Measurements from ENCODE around the gene TST. TPM values are rescaled to one million over a fixed set of nuclear protein-coding genes. Genes with fewer than 3 reads are reported as not detected.

The TST gene
- polyA plus RNA-seq, 1 donor from 2014 or later = 5.4 TPM

GRCh38 chr22:37002633-37003032 lies 16.6 kb downstream of the TST start:
- no peaks in the 10 kb centered on the region for H4K20me1 ChIP-seq (ENCODE audit: insufficient read depth)
- H3K27me3 ChIP-seq (ENCODE audit: insufficient read depth, low read depth, low read length) = no peaks in the 10 kb centered on the region
- H2AFZ ChIP-seq (ENCODE audit: low read depth, low read length) = no peak overlapping the region
- H3K27ac ChIP-seq (ENCODE audit: low read length) = no peak overlapping the region
- no peak for TF ChIP-seq POLR2AphosphoS5 (IDR thresholded peaks at IDR 0.05)
- no peak for TF ChIP-seq EZH2 (IDR thresholded peaks at IDR 0.05; ENCODE audit: borderline replicate concordance, insufficient read depth, low read length, poor library complexity, severe bottlenecking)
- no peak for TF ChIP-seq EP300 (conservative IDR thresholded peaks at IDR 0.05; ENCODE audit: poor library complexity, severe bottlenecking)
- TF ChIP-seq RAD21 (conservative IDR thresholded peaks at IDR 0.05) = no peak
- no peak for TF ChIP-seq TAF1 (IDR thresholded peaks at IDR 0.05; ENCODE audit: low read depth)
- TF ChIP-seq MXI1 (conservative IDR thresholded peaks at IDR 0.05; ENCODE audit: poor library complexity, severe bottlenecking) = no peak
- no peak for TF ChIP-seq CTCF (IDR thresholded peaks at IDR 0.05; ENCODE audit: poor library complexity, severe bottlenecking)
- TF ChIP-seq, protein P1, sequence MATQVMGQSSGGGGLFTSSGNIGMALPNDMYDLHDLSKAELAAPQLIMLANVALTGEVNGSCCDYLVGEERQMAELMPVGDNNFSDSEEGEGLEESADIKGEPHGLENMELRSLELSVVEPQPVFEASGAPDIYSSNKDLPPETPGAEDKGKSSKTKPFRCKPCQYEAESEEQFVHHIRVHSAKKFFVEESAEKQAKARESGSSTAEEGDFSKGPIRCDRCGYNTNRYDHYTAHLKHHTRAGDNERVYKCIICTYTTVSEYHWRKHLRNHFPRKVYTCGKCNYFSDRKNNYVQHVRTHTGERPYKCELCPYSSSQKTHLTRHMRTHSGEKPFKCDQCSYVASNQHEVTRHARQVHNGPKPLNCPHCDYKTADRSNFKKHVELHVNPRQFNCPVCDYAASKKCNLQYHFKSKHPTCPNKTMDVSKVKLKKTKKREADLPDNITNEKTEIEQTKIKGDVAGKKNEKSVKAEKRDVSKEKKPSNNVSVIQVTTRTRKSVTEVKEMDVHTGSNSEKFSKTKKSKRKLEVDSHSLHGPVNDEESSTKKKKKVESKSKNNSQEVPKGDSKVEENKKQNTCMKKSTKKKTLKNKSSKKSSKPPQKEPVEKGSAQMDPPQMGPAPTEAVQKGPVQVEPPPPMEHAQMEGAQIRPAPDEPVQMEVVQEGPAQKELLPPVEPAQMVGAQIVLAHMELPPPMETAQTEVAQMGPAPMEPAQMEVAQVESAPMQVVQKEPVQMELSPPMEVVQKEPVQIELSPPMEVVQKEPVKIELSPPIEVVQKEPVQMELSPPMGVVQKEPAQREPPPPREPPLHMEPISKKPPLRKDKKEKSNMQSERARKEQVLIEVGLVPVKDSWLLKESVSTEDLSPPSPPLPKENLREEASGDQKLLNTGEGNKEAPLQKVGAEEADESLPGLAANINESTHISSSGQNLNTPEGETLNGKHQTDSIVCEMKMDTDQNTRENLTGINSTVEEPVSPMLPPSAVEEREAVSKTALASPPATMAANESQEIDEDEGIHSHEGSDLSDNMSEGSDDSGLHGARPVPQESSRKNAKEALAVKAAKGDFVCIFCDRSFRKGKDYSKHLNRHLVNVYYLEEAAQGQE (IDR thresholded peaks at IDR 0.05; ENCODE audit: borderline replicate concordance) = no peak
- H3K4me3 ChIP-seq (ENCODE audit: low read length) = no peak overlapping the region
- H3K79me2 ChIP-seq (replicated peaks; ENCODE audit: insufficient read depth, low read length) = no peaks in the 10 kb centered on the region
- no peaks in the 10 kb centered on the region for H3K36me3 ChIP-seq (ENCODE audit: insufficient read depth, low read length)
- H3K9ac ChIP-seq (ENCODE audit: low read length) = no peak overlapping the region
- H3K9me2 ChIP-seq (ENCODE audit: insufficient read depth, low read length) = no peaks in the 10 kb centered on the region
- no peaks in the 10 kb centered on the region for H3F3A ChIP-seq (ENCODE audit: insufficient read depth, low read length, poor library complexity, severe bottlenecking)
- H3K9me3 ChIP-seq (ENCODE audit: low read length) = no peaks in the 10 kb centered on the region
- H3K4me2 ChIP-seq (ENCODE audit: low read length) = no peak overlapping the region

DNA sequence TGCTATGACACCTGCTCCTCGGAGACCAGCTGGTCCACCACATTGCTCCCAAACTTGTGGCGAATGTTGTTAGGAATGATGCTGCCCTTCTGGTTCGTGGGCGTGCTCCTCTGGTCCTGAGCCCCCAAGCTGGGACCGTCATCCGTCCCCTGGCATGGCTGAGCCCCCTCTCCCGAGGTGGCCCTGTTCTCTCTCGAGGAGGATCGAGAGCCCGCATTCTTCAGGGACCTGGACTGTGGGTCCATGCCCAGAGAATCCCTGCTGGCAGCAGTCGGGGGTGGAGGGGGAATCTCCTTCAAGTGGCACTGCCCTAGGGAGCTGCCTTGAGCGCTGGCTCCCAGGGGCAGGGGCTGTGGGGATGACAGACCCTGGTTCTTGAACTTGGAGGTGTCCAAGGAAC lies 17.4 kb downstream of the TST start:
- H3F3A ChIP-seq (ENCODE audit: insufficient read depth, low read length, poor library complexity, severe bottlenecking) = no peaks in the 10 kb centered on the region
- TF ChIP-seq, protein P1 (IDR thresholded peaks at IDR 0.05; ENCODE audit: borderline replicate concordance) = no peak
- TF ChIP-seq POLR2AphosphoS5 (IDR thresholded peaks at IDR 0.05) (no peak), RAD21 (conservative IDR thresholded peaks at IDR 0.05) (no peak), EZH2 (IDR thresholded peaks at IDR 0.05; ENCODE audit: borderline replicate concordance, insufficient read depth, low read length, poor library complexity, severe bottlenecking) (no peak), MXI1 (conservative IDR thresholded peaks at IDR 0.05; ENCODE audit: poor library complexity, severe bottlenecking) (no peak), SMC3 (conservative IDR thresholded peaks at IDR 0.05; ENCODE audit: poor library complexity) (no peak), CTCF (IDR thresholded peaks at IDR 0.05; ENCODE audit: poor library complexity, severe bottlenecking) (no peak), EP300 (conservative IDR thresholded peaks at IDR 0.05; ENCODE audit: poor library complexity, severe bottlenecking) (no peak), TAF1 (IDR thresholded peaks at IDR 0.05; ENCODE audit: low read depth) (no peak)
- H3K79me2 ChIP-seq (replicated peaks; ENCODE audit: insufficient read depth, low read length) = no peaks in the 10 kb centered on the region
- no peak overlapping the region for H3K4me2 ChIP-seq (ENCODE audit: low read length)
- H3K9me2 ChIP-seq (ENCODE audit: insufficient read depth, low read length) = no peaks in the 10 kb centered on the region
- H3K36me3 ChIP-seq (ENCODE audit: insufficient read depth, low read length) = no peaks in the 10 kb centered on the region
- no peak overlapping the region for H3K4me3 ChIP-seq (ENCODE audit: low read length)
- H3K27me3 ChIP-seq (ENCODE audit: insufficient read depth, low read depth, low read length) = no peaks in the 10 kb centered on the region
- H2AFZ ChIP-seq (ENCODE audit: low read depth, low read length) = no peak overlapping the region
- no peaks in the 10 kb centered on the region for H3K9me3 ChIP-seq (ENCODE audit: low read length)
- no peak overlapping the region for H3K27ac ChIP-seq (ENCODE audit: low read length)
- H4K20me1 ChIP-seq (ENCODE audit: insufficient read depth) = no peaks in the 10 kb centered on the region
- H3K9ac ChIP-seq (ENCODE audit: low read length) = no peak overlapping the region
